Liver (tissue), 3 donors: ENCODE results near the gene VGLL4.

Experiments used
- EGR1 ChIP-seq, 2 donors: IDR thresholded peaks; 2 replicates each; pipeline ENCODE4 v1.6.1; 2016 to 2018; ENCODE audit warnings: antibody characterized with exemption in 2 of 2, low read depth in 2 of 2
- GABPA ChIP-seq, 2 donors: IDR thresholded peaks in 1 of 2; conservative IDR thresholded peaks in 1 of 2; 2 replicates each; pipeline ENCODE4 v1.6.1; 2016; ENCODE audit warnings: antibody characterized with exemption in 2 of 2, mild to moderate bottlenecking in 1 of 2, moderate library complexity in 1 of 2
- HNF4A ChIP-seq, 2 donors: conservative IDR thresholded peaks; 2 replicates each; pipeline ENCODE4 v1.6.1; 2016; ENCODE audit warnings: antibody characterized with exemption in 2 of 2, mild to moderate bottlenecking in 2 of 2
- JUND ChIP-seq, 2 donors: IDR thresholded peaks; 2 replicates each; pipeline ENCODE4 v1.6.1; 2016; ENCODE audit warnings: antibody characterized with exemption in 2 of 2
- RAD21 ChIP-seq, 2 donors: IDR thresholded peaks; 2 replicates each; pipeline ENCODE4 v1.6.1; 2016; ENCODE audit warnings: antibody characterized with exemption in 2 of 2, mild to moderate bottlenecking in 2 of 2
- REST ChIP-seq: IDR thresholded peaks from 2 replicates; pipeline ENCODE4 v1.6.1; 2016; ENCODE audit warnings: antibody characterized with exemption, mild to moderate bottlenecking
- RXRA ChIP-seq, 2 donors: IDR thresholded peaks; 2 replicates each; pipeline ENCODE4 v1.6.1; 2017 to 2018; ENCODE audit warnings: antibody characterized with exemption in 2 of 2, mild to moderate bottlenecking in 1 of 2
- SP1 ChIP-seq: IDR thresholded peaks from 2 replicates; pipeline ENCODE4 v1.6.1; 2018; ENCODE audit warnings: antibody characterized with exemption, mild to moderate bottlenecking
- TF ChIP-seq, protein P1 (sequence below): IDR thresholded peaks from 2 replicates; pipeline ENCODE4 v1.6.1; 2016; ENCODE audit warnings: antibody characterized with exemption
- TF ChIP-seq, protein P2 (sequence below): fragments of 150-350 bp; IDR thresholded peaks from 2 replicates; pipeline ENCODE4 v1.5.1; 2017; ENCODE audit warnings: improper control_type of control experiment, low read depth, low read length; ENCODE audit not compliant: missing input control
- TF ChIP-seq, protein P3 (sequence below): IDR thresholded peaks from 2 replicates; pipeline ENCODE4 v1.6.1; 2016; ENCODE audit warnings: antibody characterized with exemption
- donor health status: healthy.
- donor health status: healthy.

DNA sequence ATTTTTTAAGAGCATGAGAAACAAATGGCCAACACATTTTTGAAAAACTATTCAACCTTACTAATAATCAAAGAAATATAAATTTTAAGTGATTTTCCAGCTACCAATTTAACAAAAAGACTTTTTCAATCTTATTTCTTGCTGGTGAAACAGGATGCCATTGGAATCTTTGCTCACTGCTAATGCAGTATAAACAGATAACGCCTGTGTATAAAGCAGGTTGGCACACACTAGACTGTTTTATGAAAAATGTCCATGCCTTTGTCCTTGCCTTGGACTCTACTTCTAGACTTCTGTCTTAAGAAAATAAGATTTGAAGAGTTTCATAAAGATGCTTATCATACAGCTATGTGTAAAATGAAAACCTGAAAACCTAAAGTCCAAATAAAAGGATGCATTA is 5.0 kb upstream of the VGLL4 start:
- TF ChIP-seq, protein P1, sequence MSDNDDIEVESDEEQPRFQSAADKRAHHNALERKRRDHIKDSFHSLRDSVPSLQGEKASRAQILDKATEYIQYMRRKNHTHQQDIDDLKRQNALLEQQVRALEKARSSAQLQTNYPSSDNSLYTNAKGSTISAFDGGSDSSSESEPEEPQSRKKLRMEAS = no peak
- TF ChIP-seq, protein P2, sequence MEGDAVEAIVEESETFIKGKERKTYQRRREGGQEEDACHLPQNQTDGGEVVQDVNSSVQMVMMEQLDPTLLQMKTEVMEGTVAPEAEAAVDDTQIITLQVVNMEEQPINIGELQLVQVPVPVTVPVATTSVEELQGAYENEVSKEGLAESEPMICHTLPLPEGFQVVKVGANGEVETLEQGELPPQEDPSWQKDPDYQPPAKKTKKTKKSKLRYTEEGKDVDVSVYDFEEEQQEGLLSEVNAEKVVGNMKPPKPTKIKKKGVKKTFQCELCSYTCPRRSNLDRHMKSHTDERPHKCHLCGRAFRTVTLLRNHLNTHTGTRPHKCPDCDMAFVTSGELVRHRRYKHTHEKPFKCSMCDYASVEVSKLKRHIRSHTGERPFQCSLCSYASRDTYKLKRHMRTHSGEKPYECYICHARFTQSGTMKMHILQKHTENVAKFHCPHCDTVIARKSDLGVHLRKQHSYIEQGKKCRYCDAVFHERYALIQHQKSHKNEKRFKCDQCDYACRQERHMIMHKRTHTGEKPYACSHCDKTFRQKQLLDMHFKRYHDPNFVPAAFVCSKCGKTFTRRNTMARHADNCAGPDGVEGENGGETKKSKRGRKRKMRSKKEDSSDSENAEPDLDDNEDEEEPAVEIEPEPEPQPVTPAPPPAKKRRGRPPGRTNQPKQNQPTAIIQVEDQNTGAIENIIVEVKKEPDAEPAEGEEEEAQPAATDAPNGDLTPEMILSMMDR = no peak
- TF ChIP-seq RAD21 (IDR thresholded peaks at IDR 0.05) (no peak), EGR1 (IDR thresholded peaks at IDR 0.05; ENCODE audit: low read depth in 2 of 2) (no peak), GABPA (IDR thresholded peaks at IDR 0.05 in 1 of 2, conservative IDR thresholded peaks at IDR 0.05 in 1 of 2) (no peak), REST (no peak), JUND (IDR thresholded peaks at IDR 0.05) (no peak), RXRA (IDR thresholded peaks at IDR 0.05) (no peak), SP1 (no peak), HNF4A (conservative IDR thresholded peaks at IDR 0.05) (no peak)
- TF ChIP-seq, protein P3, sequence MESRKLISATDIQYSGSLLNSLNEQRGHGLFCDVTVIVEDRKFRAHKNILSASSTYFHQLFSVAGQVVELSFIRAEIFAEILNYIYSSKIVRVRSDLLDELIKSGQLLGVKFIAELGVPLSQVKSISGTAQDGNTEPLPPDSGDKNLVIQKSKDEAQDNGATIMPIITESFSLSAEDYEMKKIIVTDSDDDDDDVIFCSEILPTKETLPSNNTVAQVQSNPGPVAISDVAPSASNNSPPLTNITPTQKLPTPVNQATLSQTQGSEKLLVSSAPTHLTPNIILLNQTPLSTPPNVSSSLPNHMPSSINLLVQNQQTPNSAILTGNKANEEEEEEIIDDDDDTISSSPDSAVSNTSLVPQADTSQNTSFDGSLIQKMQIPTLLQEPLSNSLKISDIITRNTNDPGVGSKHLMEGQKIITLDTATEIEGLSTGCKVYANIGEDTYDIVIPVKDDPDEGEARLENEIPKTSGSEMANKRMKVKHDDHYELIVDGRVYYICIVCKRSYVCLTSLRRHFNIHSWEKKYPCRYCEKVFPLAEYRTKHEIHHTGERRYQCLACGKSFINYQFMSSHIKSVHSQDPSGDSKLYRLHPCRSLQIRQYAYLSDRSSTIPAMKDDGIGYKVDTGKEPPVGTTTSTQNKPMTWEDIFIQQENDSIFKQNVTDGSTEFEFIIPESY = no peak
